Esophagus muscularis mucosa (tissue), 3 donors: ENCODE results near the gene PLCL1.

Source experiments
- POLR2AphosphoS5 ChIP-seq, 2 donors: sonication (generic); formaldehyde crosslinking; IDR thresholded peaks; one replicate each; pipeline ENCODE4 v1.6.1; 2017; ENCODE audit warnings: antibody characterized with exemption in 2 of 2
- TF ChIP-seq, protein P1 (sequence below), 3 experiments: fragments of 200-600 bp in 2 of 3; fragments of 450-650 bp in 1 of 3; sonication (generic) in 2 of 3; IDR thresholded peaks; one replicate each; pipeline ENCODE4 v1.5.1; 2017 to 2019; ENCODE audit warnings: antibody characterized with exemption in 3 of 3, mild to moderate bottlenecking in 2 of 3, moderate library complexity in 1 of 3

DNA sequence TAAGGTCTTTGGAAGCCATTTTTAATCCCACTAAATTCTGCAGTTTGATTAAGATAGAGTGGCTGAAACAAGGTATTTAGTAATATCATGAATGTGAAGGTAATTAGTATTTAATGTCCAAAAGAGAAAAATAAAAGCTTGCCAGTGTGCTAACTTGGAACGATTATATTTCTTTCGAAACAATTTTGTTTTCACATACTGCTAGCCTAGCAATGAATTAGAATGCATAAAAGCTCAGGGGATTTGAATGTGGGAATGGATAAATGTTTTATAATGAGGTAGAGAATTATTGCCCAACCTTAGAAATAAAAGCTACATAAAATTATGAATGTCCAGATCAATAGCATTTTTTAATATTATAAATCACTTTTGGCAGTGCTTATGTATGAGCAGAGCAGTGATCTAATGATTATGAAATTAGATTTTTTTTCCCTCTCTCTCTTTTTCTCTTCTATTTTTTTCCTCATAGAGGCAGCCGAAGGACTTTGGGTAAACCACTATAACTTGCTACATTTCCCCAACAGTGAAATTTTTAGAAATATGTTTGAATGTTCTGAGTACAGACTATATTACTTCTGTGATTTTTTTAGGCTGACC, 75.5 kb downstream of the PLCL1 start:
- TF ChIP-seq POLR2AphosphoS5 (IDR thresholded peaks at IDR 0.05) = no peak
- TF ChIP-seq, protein P1, sequence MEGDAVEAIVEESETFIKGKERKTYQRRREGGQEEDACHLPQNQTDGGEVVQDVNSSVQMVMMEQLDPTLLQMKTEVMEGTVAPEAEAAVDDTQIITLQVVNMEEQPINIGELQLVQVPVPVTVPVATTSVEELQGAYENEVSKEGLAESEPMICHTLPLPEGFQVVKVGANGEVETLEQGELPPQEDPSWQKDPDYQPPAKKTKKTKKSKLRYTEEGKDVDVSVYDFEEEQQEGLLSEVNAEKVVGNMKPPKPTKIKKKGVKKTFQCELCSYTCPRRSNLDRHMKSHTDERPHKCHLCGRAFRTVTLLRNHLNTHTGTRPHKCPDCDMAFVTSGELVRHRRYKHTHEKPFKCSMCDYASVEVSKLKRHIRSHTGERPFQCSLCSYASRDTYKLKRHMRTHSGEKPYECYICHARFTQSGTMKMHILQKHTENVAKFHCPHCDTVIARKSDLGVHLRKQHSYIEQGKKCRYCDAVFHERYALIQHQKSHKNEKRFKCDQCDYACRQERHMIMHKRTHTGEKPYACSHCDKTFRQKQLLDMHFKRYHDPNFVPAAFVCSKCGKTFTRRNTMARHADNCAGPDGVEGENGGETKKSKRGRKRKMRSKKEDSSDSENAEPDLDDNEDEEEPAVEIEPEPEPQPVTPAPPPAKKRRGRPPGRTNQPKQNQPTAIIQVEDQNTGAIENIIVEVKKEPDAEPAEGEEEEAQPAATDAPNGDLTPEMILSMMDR (IDR thresholded peaks at IDR 0.05) = no peak
